ENCODE results near the gene ADGRL4.

DNA sequence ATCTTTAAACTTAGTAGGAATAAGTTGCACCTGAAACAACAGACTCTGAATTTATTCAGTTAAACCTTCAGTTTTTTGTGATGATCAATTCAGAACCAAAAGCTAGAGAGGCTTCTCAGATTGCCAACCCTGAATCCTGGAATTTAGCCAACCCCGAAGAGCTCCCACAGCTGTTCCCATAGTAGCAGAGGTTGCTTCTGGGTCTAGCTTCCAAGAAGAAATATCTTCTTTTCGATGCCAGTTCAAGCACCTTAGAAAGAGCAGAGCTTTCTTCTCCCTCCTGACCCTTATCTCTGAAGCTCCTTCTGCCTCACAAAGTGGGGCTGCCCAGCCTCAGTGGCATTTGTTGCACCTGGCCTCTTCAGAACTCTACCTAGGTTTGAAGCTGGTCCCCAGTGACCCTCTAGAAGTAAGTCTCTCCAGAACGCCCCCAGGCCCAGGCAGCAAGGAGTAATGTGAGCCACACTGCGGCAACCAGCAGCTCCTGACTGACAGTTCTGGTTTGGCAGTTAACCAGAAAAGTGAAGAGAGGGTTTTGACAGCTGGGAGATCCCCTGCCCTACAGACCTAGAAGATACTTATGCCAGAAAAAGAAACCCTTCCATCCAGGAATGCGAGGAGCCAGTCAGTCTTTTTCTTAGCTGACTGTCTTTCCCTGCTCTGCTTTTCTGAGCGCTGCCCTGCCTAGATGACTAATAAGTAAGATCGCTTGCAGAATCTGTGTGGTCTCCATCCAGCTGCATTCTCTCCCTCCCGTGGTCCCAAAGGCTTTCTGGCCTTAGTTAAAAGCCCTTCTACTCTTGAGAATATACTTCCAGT lies 165.9 kb downstream of the ADGRL4 start:
- no peak for TF ChIP-seq EZH2 (IDR thresholded peaks at IDR 0.05; ENCODE audit: insufficient read depth, low read length)
- TF ChIP-seq, protein P1, sequence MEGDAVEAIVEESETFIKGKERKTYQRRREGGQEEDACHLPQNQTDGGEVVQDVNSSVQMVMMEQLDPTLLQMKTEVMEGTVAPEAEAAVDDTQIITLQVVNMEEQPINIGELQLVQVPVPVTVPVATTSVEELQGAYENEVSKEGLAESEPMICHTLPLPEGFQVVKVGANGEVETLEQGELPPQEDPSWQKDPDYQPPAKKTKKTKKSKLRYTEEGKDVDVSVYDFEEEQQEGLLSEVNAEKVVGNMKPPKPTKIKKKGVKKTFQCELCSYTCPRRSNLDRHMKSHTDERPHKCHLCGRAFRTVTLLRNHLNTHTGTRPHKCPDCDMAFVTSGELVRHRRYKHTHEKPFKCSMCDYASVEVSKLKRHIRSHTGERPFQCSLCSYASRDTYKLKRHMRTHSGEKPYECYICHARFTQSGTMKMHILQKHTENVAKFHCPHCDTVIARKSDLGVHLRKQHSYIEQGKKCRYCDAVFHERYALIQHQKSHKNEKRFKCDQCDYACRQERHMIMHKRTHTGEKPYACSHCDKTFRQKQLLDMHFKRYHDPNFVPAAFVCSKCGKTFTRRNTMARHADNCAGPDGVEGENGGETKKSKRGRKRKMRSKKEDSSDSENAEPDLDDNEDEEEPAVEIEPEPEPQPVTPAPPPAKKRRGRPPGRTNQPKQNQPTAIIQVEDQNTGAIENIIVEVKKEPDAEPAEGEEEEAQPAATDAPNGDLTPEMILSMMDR (IDR thresholded peaks at IDR 0.05; ENCODE audit: insufficient read depth, low read depth, low read length), result no peak
